A549 (cell line): ENCODE measurements around the gene BEAN1. TPM values are rescaled to one million over a fixed set of nuclear protein-coding genes. Genes with fewer than 3 reads are reported as not detected.
A peak's percentile ranks its signal among the peaks of the same experiment; 100 is the strongest.

Experiments
- ATAC-seq, 2 experiments: fragments of 200-7000 bp in 1 of 2; fragments of >200 bp in 1 of 2; cut with Nextera tagmentation in 1 of 2; cut with Tn5 transposase in 1 of 2; 3 replicates each; pipeline versions ENCODE4 v1.8.0 to v1.9.1; 2018 to 2020; ENCODE audit warnings: mild to moderate bottlenecking in 1 of 2, moderate library complexity in 1 of 2
- CTCF ChIA-PET: fragments of 300-600 bp; sonication (Branson Sonifier 250); formaldehyde crosslinking; extraction: SDS; loops from one replicate; lab custom pipeline; 2021; ENCODE audit warnings: antibody characterized with exemption, inconsistent platforms; lab: Yijun Ruan, JAX
- POLR2A ChIA-PET: fragments of 350-600 bp; formaldehyde crosslinking; extraction: SDS; loops from one replicate; lab custom pipeline; 2021; ENCODE audit warnings: antibody characterized with exemption, inconsistent platforms; lab: Yijun Ruan, JAX
- DNase-seq, 2 experiments: peaks; one replicate each; pipeline versions ENCODE4 v3.0.0 to v3.0.0-alpha.2; 2011 to 2016; ENCODE audit warnings: low read depth in 1 of 2, low spot score in 1 of 2
- FAIRE-seq: peaks from 2 replicates; lab custom pipeline; 2011; peaks lifted over from hg19 to GRCh38; lab: Jason Lieb, UNC
- H3K27ac ChIP-seq, 2 experiments: fragments of >200 bp; sonication (Bioruptor Twin); formaldehyde crosslinking; 3 replicates each; pipeline ENCODE4 v1.5.1; 2016 to 2017
- H3K4me1 ChIP-seq: fragments of >200 bp; sonication (Bioruptor Twin); formaldehyde crosslinking; 3 replicates; pipeline ENCODE4 v1.6.1; 2016
- H3K4me2 ChIP-seq: fragments of >200 bp; sonication (Bioruptor Twin); formaldehyde crosslinking; 3 replicates; pipeline ENCODE4 v1.6.1; 2016
- H3K4me3 ChIP-seq: fragments of >200 bp; sonication (Bioruptor Twin); formaldehyde crosslinking; 3 replicates; pipeline ENCODE4 v1.5.1; 2016
- H3K9me3 ChIP-seq: fragments of >200 bp; sonication (Bioruptor Twin); formaldehyde crosslinking; 3 replicates; pipeline ENCODE4 v1.6.1; 2016
- ATOH8 ChIP-seq: fragments of 250-450 bp; sonication (Bioruptor Pico); IDR thresholded peaks from 2 replicates; pipeline ENCODE4 v1.5.0; 2020; ENCODE audit warnings: low read depth, mild to moderate bottlenecking, moderate library complexity
- BCL3 ChIP-seq: fragments of >200 bp; sonication (Bioruptor Twin); formaldehyde crosslinking; IDR thresholded peaks from 3 replicates; pipeline ENCODE4 v1.6.1; 2016
- CBX2 ChIP-seq: fragments of 200-600 bp; sonication (generic); IDR thresholded peaks from 2 replicates; pipeline ENCODE4 v1.6.1; 2016; ENCODE audit warnings: low read depth, mild to moderate bottlenecking, borderline replicate concordance
- CBX8 ChIP-seq: fragments of 200-600 bp; sonication (generic); IDR thresholded peaks from 2 replicates; pipeline ENCODE4 v1.6.1; 2016
- CHD4 ChIP-seq: fragments of 200-600 bp; sonication (generic); IDR thresholded peaks from 2 replicates; pipeline ENCODE4 v1.6.1; 2016; ENCODE audit warnings: antibody characterized with exemption, mild to moderate bottlenecking, borderline replicate concordance
- E2F6 ChIP-seq: IDR thresholded peaks from 2 replicates; pipeline ENCODE4 v1.6.1; 2012; ENCODE audit warnings: low read depth, borderline replicate concordance
- EHMT2 ChIP-seq: fragments of 200-600 bp; sonication (generic); IDR thresholded peaks from 2 replicates; pipeline ENCODE4 v1.6.1; 2016; ENCODE audit warnings: antibody characterized with exemption, low read depth, mild to moderate bottlenecking, moderate library complexity
- HEYL ChIP-seq: fragments of 250-450 bp; sonication (Bioruptor Pico); IDR thresholded peaks from 2 replicates; pipeline ENCODE4 v1.8.0; 2021; ENCODE audit warnings: mild to moderate bottlenecking, moderate library complexity
- PBX3 ChIP-seq: IDR thresholded peaks from 2 replicates; pipeline ENCODE4 v1.6.1; 2012
- PHF8 ChIP-seq: fragments of 200-600 bp; sonication (generic); IDR thresholded peaks from 2 replicates; pipeline ENCODE4 v1.6.1; 2016; ENCODE audit warnings: low read depth, mild to moderate bottlenecking, antibody characterized with exemption, moderate library complexity, borderline replicate concordance
- RAD21 ChIP-seq, 2 experiments: fragments of >200 bp in 1 of 2; sonication (Bioruptor Twin) in 1 of 2; formaldehyde crosslinking in 1 of 2; IDR thresholded peaks in 1 of 2; conservative IDR thresholded peaks in 1 of 2; 2 replicates in 1 of 2; 3 replicates in 1 of 2; pipeline ENCODE4 v1.6.1; 2012 to 2018; ENCODE audit warnings: inconsistent platforms in 1 of 2
- RARB ChIP-seq: fragments of 250-450 bp; sonication (Bioruptor Pico); IDR thresholded peaks from 2 replicates; pipeline ENCODE4 v1.8.0; 2021; ENCODE audit warnings: mild to moderate bottlenecking, moderate library complexity
- RFX5 ChIP-seq: fragments of 450-650 bp; IDR thresholded peaks from 2 replicates; pipeline ENCODE4 v1.7.1; 2014; ENCODE audit warnings: antibody characterized with exemption, mild to moderate bottlenecking, moderate library complexity
- SMC3 ChIP-seq: fragments of >200 bp; sonication (Bioruptor Twin); formaldehyde crosslinking; IDR thresholded peaks from 3 replicates; pipeline ENCODE4 v1.6.1; 2018; ENCODE audit warnings: inconsistent platforms
- SREBF2 ChIP-seq: fragments of 450-650 bp; IDR thresholded peaks from 2 replicates; pipeline ENCODE4 v1.6.1; 2014; ENCODE audit warnings: mild to moderate bottlenecking, moderate library complexity
- TP53 ChIP-seq: fragments of 250-450 bp; sonication (Bioruptor Pico); IDR thresholded peaks from 2 replicates; pipeline ENCODE4 v1.5.0; 2021; ENCODE audit warnings: mild to moderate bottlenecking, moderate library complexity
- USF2 ChIP-seq: fragments of 450-650 bp; IDR thresholded peaks from 2 replicates; pipeline ENCODE4 v1.6.1; 2014; ENCODE audit warnings: antibody characterized with exemption
- ZC3H11A ChIP-seq: fragments of 450-650 bp; IDR thresholded peaks from 2 replicates; pipeline ENCODE4 v1.6.1; 2014; ENCODE audit warnings: antibody characterized with exemption, mild to moderate bottlenecking
- ZFP36 ChIP-seq: fragments of 450-650 bp; IDR thresholded peaks from 2 replicates; pipeline ENCODE4 v1.6.1; 2014; ENCODE audit warnings: borderline replicate concordance; ENCODE audit not compliant: partially characterized antibody
- WGBS: methylation state at CpG from one replicate; pipeline ENCODE4 v1.1.6; 2017; ENCODE audit errors: missing lambda C conversion rate; 5-methylcytosine and 5-hydroxymethylcytosine counted together
- polyA plus RNA-seq, 4 experiments: library from polyadenylated mRNA; depleted of rRNA in 3 of 4; stranded (reverse); fragments of >200 nt; fragmentation: RNase III in 1 of 4; extraction: RNeasy Plus Mini Kit Qiagen cat#74134 plus additional on column Dnase treatment in 1 of 4; gene quantifications; 2 replicates in 3 of 4; 3 replicates in 1 of 4; pipeline ENCODE4 v1.2.3, GENCODE V29; 2011 to 2017

Gene BEAN1
- polyA plus RNA-seq, 2 of the 4 experiments (the other 2 are of a cell fraction): 0.98 to 1.7 TPM

- ChIA-PET CTCF (interaction anchor here (0.7 to 1.7 kb wide), 4 partner anchors 11 to 190 kb away, joined by 3 to 6 read pairs (median 3); no protein-coding TSS in a partner anchor), POLR2A (no interaction called here)
- Histone ChIP-seq H3K4me3 (no peak overlapping the region), H3K9me3 (no peaks in the 10 kb centered on the region), H3K4me1 (no peaks in the 10 kb centered on the region), H3K27ac (no peak overlapping the region), H3K4me2 (no peak overlapping the region)
- ATAC-seq (no peak), FAIRE-seq (no peak), DNase-seq (no peak)
- WGBS: 77% methylated on average over 9 of the region's 9 CpGs
- TF ChIP-seq BCL3: no peak
- no peak for TF ChIP-seq PHF8
- no peak for TF ChIP-seq RFX5
- TF ChIP-seq ZC3H11A: no peak
- TF ChIP-seq CHD4: no peak
- no peak for TF ChIP-seq SREBF2
- TF ChIP-seq TP53 (CRISPR knock-in tag): no peak
- TF ChIP-seq RAD21 (conservative IDR thresholded peaks at IDR 0.05 in 1 of 2, IDR thresholded peaks at IDR 0.05 in 1 of 2): no peak
- no peak for TF ChIP-seq CBX2
- TF ChIP-seq SMC3: no peak
- TF ChIP-seq RARB (CRISPR knock-in tag): no peak
- TF ChIP-seq USF2: no peak
- no peak for TF ChIP-seq HEYL
- TF ChIP-seq ATOH8 (CRISPR knock-in tag): no peak
- no peak for TF ChIP-seq EHMT2
These were observed 8.7 kb upstream of the BEAN1 start for GRCh38 chr16:66418165-66418962.

- DNase-seq (no peak), FAIRE-seq (no peak), ATAC-seq (peak; percentile 63 to 85; a peak in 4 of 6 replicates)
- TF ChIP-seq E2F6 (no peak), CBX8 (no peak), PBX3 (no peak), ZFP36 (no peak)
- ChIA-PET POLR2A (no interaction called here), CTCF (no interaction called here)
- no peak overlapping the region for H3K27ac ChIP-seq
- H3K4me2 ChIP-seq: no peak overlapping the region
- no peaks in the 10 kb centered on the region for H3K9me3 ChIP-seq
- WGBS: 55% methylated on average over 3 of the region's 3 CpGs
- H3K4me3 ChIP-seq: no peak overlapping the region
- H3K4me1 ChIP-seq: no peaks in the 10 kb centered on the region
These were observed 7.6 kb upstream of the BEAN1 start for GRCh38 chr16:66419527-66419926.
